GM21529 (cell line): ENCODE data around the gene ISL2.

ENCODE experiments used
- ATAC-seq: cut with Tn5 transposase; IDR thresholded peaks from one replicate; pipeline ENCODE4 v1.9.1; 2021; ENCODE audit not compliant: unreplicated experiment

Gene ISL2

GRCh38 chr15:76341366-76342057 is 4.9 kb downstream of the ISL2 start:
- no peak for ATAC-seq

GRCh38 chr15:76342058-76342381 is 5.4 kb downstream of the ISL2 start:
- ATAC-seq = no peak

- ATAC-seq = no peak
Measured at GRCh38 chr15:76342382-76343201, 6.0 kb downstream of the ISL2 start.

GRCh38 chr15:76343313-76343996 is 6.9 kb downstream of the ISL2 start:
- no peak for ATAC-seq

- no peak for ATAC-seq
Measured at GRCh38 chr15:76344893-76345582, 8.5 kb downstream of the ISL2 start.

- ATAC-seq = no peak
Measured at GRCh38 chr15:76345583-76345879, 9.0 kb downstream of the ISL2 start.

- no peak for ATAC-seq
Measured at GRCh38 chr15:76345880-76346668, 9.5 kb downstream of the ISL2 start.

- no peak for ATAC-seq
Measured at GRCh38 chr15:76346669-76347481, 10.3 kb downstream of the ISL2 start.

GRCh38 chr15:76347482-76348055 is 11.0 kb downstream of the ISL2 start:
- no peak for ATAC-seq

- ATAC-seq = no peak
Measured at GRCh38 chr15:76349301-76350070, 12.9 kb downstream of the ISL2 start.

- ATAC-seq = no peak
Measured at GRCh38 chr15:76353023-76353577, 16.5 kb downstream of the ISL2 start.

- ATAC-seq = no peak
Measured at GRCh38 chr15:76353903-76354302, 17.3 kb downstream of the ISL2 start.

- ATAC-seq = no peak
Measured at GRCh38 chr15:76354823-76355440, 18.4 kb downstream of the ISL2 start.

GRCh38 chr15:76358453-76358852 is 21.9 kb downstream of the ISL2 start:
- no peak for ATAC-seq

- ATAC-seq = no peak
Measured at GRCh38 chr15:76359152-76359551, 22.6 kb downstream of the ISL2 start.

GRCh38 chr15:76360416-76360815 is 23.8 kb downstream of the ISL2 start:
- no peak for ATAC-seq

GRCh38 chr15:76363251-76363650 is 26.7 kb downstream of the ISL2 start:
- no peak for ATAC-seq

GRCh38 chr15:76366714-76367113 is 30.1 kb downstream of the ISL2 start:
- no peak for ATAC-seq
